HK-2 (cell line): Measurements from ENCODE around the gene SGSM1.
A peak's percentile ranks its signal among the peaks of the same experiment; 100 is the strongest.

Source experiments
- DNase-seq: peaks from one replicate; pipeline ENCODE4 v3.0.0-alpha.2; 2018; ENCODE audit not compliant: unreplicated experiment

The SGSM1 gene

GRCh38 chr22:24806663-24807001 is 621 bp downstream of the SGSM1 start:
- DNase-seq: no peak

DNA sequence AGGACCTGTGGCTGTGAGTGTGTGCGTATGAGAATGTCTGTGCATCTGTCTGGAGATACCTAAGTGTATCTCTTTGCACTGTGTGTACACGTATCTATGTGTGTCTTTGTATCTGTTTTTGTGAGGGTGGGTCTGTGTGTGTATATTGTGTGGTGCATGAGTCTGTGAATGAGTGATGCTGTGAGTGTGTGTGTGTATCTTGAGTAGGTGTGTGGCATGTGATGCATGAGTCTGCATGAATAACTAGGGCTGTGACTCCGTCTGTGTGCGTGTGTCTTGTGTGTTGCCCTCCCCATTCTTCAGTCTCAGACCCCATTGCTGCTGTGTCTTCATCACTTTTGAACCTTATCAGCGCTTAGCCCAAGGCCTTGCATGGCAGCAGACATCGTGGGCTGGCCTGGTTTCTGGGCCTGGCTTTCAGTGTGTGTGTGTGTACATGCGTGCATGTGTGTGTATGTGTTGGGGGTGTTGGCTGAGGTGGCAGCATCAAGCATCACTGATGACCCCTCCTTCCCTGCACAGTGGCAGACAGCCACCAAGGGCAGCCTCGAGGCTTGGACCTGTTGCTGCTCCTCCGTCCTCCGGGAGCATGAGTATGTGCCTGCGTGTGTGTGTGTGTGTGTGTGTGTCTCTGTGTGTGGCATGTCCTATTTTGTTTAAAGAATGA is 1.4 kb downstream of the SGSM1 start:
- no peak for DNase-seq

DNA sequence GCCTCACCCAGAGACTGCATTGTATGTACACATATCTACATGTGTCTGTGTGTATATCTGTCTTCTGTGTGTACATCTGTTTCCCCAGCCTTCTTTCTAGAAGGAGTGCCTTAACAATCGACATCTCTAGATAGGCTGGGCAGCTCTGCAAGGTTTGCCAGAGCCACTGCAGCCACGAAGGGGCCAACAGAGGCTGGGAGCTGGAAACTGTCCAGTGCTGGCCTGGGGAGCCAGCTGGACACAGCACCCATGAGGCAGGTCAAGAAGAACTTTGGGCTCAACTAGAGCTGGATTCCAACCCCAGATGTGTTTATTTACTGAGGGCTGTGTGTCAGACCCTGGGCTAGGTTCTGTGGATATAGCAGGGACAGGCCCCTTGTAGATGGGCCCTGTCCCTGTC is 3.3 kb downstream of the SGSM1 start:
- DNase-seq: no peak

GRCh38 chr22:24810043-24810749 is 4.2 kb downstream of the SGSM1 start:
- DNase-seq: no peak

DNA sequence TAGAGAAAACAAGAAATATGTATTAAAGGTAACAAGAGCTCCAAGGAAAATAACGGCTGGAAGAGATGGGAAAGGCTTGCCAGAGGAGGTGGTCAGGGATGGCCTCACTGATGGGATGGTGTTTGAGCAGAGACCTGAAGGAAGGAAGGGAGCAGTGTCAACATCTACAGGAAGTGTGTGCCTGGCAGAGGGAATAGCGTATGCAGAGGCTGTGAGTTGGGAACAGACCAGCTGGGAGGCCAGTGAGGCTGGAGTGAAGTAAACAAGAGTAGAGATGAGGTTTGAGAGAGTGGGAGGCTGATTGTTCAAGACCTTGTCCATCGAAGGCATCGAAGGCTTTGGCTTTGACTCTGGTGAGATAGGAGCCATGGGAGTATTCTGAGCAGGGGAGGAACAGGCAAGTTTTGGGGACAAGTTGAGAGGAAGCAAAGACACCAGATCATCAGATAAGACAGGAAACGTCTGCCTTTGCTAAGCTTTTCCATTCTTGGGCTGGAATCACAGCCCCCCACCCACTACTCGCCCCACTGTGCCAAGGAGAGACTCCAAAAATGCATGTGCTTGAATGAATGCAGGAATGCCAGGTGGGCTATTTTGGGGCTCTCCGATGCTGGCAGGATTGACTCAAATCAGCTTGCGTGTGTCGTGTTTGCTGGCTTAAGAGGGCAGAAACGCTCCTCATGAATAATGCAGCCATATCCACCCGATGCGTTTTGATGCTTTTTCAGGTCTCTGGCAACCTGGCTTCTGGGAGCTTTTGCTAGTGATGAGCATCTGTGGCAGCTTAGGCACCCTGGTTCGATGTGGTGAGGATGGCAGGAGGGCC is 7.2 kb downstream of the SGSM1 start:
- DNase-seq: no peak

- DNase-seq: no peak
Observed at GRCh38 chr22:24813861-24814770, 8.1 kb downstream of the SGSM1 start.

- no peak for DNase-seq
Observed at GRCh38 chr22:24816806-24817205, 10.8 kb downstream of the SGSM1 start.

DNA sequence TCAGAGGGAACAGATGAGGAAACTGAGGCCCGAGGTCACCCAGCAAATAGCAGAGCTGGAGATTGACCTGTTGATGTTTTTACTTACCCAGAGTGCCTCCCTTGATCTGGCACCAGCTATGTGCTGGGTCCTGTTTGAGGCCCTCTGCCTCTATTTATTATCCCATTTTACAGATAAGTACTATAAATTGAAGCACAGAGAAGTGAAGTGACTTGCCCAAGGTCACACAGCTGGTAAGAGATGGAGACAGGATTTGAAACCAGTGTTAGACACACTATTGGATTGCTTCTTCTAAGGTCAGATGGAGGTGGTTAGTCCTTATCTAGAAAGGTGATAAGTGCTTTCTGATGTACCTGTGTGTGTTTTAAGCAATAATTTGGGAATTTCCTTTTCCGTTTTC is 13.5 kb downstream of the SGSM1 start:
- DNase-seq: no peak

DNA sequence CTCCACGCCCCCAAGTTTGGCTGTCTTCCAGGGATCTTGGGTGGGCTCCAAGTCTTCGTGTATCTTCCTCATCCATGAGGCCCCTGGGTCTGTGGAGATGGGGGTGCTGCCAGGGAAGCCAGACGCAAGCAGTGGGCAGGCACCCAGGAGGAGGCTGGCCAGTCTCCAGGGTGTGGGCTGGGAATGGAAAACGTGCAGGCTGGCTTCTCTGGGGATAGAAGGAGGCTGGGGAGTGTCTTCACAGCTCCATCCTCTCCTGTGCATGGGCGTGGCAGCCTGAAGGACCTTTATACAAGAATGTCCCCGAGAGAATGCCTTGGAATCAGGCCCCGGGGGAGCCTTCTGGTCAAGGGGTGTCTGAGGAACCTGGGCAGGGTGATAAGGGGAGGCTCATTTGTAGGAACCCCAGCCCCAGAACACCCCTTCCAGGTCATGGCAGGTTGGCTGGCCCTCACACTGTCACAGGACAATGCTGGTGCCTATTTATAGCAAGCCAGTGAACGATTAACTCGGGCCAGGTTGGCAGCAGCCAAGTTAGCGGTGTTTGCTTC is 14.0 kb downstream of the SGSM1 start:
- DNase-seq: peak; percentile 11

DNA sequence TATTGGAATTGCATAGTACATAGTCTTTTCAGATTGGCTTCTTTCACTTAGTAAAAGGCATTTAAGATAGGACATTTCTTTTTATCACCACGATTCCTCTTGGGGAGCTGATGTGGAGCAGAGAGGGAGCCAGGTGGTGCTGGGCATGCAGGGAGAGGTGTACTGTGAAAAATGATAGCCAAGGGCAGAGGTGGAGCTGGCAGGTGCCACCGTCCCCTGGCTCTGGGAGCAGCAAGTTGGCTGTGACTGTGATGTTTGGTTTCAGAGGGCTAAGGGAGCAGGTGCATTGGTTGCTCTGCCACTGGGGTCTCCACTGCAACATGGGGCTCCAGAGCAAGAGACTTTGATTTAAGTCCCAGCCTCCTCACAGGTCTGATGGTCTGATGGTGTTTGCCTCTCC is 16.5 kb downstream of the SGSM1 start:
- no peak for DNase-seq

GRCh38 chr22:24823787-24824186 is 17.8 kb downstream of the SGSM1 start:
- DNase-seq: no peak

DNA sequence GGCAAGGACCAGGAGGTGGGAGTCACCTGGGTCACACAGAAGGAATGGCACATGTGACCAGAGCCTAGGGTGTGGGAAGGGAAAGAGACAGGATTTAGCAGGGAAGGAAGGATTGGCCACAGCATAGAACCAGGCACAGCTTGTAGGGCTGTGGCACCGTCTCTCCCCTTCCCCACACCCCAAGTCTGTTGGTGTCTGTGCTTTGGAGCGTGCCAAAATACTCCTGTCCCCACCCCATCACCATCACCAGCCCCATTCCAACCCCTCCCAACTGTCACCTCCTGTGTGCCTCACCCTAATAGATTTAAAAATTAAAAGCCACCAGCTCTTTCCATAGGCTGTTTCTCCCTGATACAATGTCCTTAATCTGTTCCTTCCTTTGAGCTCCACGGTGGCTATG is 18.2 kb downstream of the SGSM1 start:
- DNase-seq: no peak

- DNase-seq: no peak
Observed at GRCh38 chr22:24824915-24825314, 18.9 kb downstream of the SGSM1 start.

DNA sequence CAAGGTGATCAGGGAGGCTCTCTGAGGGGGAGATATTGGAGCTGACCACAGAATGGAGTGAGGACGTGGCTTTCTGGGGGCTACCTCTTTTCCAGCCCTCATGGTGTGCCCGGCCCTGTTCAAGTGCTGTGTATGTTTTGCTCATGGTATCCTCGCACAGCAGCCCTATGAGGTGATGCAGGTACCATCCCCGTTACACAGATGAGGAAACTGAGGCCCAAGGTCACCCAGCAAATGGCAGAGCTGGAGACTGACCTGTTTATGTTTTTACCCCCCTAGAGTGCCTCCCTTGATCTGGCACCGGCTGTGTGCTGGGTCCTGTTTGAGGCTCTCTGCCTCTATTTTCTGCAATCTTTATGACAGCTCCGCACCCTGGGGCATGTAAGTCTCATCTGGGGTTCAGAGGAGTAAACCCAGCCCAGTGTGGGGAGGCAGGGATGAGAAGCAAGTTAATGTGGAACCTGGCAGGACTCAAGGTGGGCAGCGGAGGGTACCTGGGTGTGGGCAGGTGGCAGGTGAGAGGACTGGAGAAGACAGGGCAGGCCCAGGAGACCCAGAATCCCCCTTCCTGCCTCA is 20.8 kb downstream of the SGSM1 start:
- DNase-seq: no peak

GRCh38 chr22:24827296-24827695 is 21.3 kb downstream of the SGSM1 start:
- DNase-seq: no peak

DNA sequence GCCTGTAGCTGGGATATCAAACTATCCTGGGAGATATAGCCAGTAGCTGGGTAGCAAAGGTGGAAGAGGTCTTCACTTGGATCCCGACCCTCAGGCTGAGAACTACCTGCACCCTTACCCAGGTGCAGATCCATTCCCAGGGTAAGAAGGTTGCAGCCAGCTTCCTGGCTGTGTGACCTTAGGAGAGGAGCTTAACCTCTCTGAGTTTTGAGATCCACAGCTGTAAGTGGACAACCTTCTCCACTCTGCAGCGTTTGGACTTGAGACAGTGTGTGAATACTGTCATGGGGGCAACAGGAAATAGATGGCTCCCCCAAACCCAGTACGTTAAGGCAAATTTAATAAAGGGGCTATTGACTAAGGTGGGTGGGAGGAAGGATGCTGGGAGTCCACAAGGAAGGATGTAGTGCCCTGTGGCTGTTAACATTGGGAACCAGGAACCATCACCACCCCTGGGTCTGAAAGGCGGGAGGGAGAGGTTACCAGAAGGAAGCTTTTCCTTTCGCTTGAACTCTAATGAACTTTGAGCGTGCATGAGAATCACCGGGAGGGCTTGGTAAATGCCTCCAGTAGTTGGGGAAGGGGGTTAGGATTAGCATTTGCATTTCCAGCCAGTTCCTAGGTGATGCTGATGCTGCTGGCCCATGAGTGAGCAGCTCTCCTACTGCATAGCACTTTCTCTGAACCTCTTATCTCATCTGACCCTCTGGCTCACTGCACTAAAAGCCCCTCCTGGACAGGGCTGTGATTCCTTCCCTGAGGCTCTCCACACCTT is 24.4 kb downstream of the SGSM1 start:
- DNase-seq: no peak

DNA sequence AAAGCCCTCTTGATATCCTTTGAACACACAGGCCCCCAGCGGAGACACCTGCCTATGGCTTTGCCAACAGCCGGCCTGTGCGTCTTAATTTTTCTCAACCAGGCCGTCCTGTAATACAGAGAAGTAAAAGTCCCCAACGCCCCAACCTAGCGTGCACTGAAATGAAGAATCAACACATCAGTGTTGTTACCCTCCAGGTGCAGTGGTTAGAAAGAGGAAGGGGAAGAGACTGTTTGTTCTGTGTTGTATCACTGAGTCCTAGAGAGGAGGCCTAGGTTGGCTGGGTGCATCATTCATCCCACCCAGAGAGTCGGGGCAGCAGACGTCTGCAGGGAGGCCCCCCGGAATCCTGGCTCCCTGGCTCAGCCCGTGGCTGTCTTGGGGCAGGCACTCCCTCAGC is 25.7 kb downstream of the SGSM1 start:
- no peak for DNase-seq

DNA sequence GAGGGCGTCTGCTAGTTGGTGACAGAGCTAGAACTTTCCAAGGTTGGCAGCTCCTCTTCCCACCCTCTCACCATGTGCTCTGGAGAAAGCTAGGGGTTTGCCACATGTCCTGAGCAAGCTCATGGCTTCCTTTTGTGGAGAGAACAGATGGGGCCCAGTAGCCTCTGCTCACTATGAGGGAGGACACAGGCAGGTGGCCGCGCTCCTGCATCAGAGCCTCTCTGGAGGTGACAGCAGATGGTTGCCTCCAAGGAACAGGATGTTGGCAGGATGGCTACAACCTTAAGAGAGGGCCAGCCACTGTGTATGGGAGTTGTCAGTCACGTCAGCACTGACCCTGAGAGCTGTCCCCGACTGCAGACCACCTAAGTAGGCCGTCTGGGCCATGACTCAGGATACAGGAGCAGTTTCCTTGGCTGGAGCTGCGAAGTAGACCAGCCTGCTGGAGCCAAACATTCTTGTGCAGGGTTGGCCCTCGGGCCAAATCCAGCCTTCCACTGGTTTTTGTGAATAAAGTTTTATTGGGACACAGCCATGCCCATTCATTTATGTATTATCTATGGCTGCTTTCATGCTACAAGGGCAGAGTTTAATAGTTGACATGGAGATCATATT is 28.0 kb downstream of the SGSM1 start:
- no peak for DNase-seq

DNA sequence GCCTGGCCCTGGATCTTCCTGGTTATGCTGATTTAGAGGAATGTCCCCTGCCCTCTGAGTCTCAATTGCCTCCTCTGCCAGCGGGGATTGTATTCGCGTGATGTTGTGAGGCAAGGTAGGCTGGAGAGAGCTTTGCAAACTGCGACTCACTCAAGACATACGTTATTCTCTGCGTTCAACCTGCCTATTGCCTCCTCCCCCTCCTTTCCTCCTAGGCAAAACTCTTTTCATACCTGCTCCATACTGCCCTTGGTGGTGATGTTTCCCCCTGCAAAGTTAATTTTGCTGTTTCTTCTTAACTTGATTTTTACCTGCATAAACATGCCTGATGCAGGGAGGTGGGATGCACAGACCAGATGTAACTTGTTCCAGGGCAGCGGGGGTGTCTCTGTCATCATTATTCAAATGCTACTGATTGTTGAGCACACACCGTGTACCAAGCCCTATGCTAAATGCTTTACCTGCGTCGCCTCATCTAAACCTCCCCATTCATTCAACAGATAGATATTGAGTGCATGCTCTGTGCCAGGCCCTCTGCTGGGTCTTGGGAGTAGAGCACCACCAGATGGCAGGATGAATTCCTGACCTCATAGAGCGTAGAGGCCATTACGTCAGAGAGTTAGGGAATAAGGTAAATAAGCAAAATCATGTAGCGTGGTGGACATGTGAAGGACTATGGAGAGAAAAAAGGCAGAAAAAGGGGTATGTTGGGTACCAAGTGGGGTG is 29.0 kb downstream of the SGSM1 start:
- no peak for DNase-seq
